Activated CD8-positive, alpha-beta T cell treated with anti-CD3 and anti-CD28 coated beads for 36 hours (primary cell): ENCODE measurements around the gene LMNTD1. TPM values are rescaled to one million over a fixed set of nuclear protein-coding genes. Genes with fewer than 3 reads are reported as not detected.

ENCODE experiments used
- ATAC-seq: fragments of 200-7000 bp; cut with Tn5 transposase; one replicate; pipeline ENCODE4 v1.10.0; 2021; ENCODE audit warnings: mild to moderate bottlenecking, moderate library complexity
- CTCF ChIA-PET: fragments of 350-600 bp; sonication (Branson Sonifier 250); formaldehyde crosslinking; loops from one replicate; lab custom pipeline; 2021; ENCODE audit warnings: antibody characterized with exemption; lab: Charles Lee
- POLR2A ChIA-PET: fragments of 350-600 bp; sonication (Branson Sonifier 250); formaldehyde crosslinking; loops from one replicate; lab custom pipeline; 2021; ENCODE audit warnings: antibody characterized with exemption; lab: Charles Lee
- DNase-seq: peaks from one replicate; pipeline ENCODE4 v3.0.0-alpha.2; 2020
- H3K27ac Mint-ChIP-seq: one replicate; pipeline ENCODE4 v1.8.0; 2021; ENCODE audit warnings: mild to moderate bottlenecking, mixed read lengths
- H3K27me3 Mint-ChIP-seq: one replicate; pipeline ENCODE4 v1.8.0; 2021; ENCODE audit warnings: mixed read lengths
- H3K36me3 Mint-ChIP-seq: one replicate; pipeline ENCODE4 v1.8.0; 2021; ENCODE audit warnings: low read depth, mixed read lengths
- H3K4me1 Mint-ChIP-seq: one replicate; pipeline ENCODE4 v1.8.0; 2021; ENCODE audit warnings: low read depth, mixed read lengths
- H3K4me3 Mint-ChIP-seq: one replicate; pipeline ENCODE4 v1.8.0; 2021; ENCODE audit warnings: mild to moderate bottlenecking, moderate library complexity, mixed read lengths
- H3K9me3 Mint-ChIP-seq: one replicate; pipeline ENCODE4 v1.8.0; 2021; ENCODE audit warnings: mixed read lengths
- intact Hi-C: fragments of 100-400 bp; cut with micrococcal nuclease; formaldehyde crosslinking; loops from one replicate; pipeline ENCODE4 v1.10.0; 2022
- total RNA-seq, 2 experiments: library from RNA; stranded (reverse); gene quantifications; one replicate each; pipeline ENCODE4 v1.2.3, GENCODE V29; 2021
- TF ChIP-seq, protein P1 (sequence below): fragments of 200-600 bp; IDR thresholded peaks from one replicate; pipeline ENCODE4 v1.8.0; 2022; ENCODE audit warnings: antibody characterized with exemption, mild to moderate bottlenecking

LMNTD1 gene
- total RNA-seq, 2 experiments from 2014 or later, result not detected

DNA sequence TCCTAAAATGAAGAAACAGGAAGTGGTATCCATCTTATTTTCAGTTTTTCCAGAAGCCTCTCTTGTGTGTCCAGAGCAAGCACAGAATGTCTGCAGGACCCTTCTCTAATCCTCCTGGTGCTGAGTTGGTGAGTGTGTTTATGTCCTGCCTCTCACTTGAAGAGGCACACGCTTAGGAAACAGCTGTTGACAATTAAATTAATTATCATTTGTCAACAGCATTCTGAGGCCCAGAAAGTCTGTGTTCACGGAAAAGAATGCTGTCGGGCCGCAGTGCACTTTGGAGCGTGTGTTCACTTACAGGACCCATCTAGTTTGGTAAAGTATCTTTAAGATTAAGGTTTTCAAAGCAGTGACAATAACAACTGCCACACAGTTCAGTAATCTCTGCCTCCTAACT lies 70.5 kb downstream of the LMNTD1 start:
- Mint-ChIP-seq H3K4me1 (no peaks in the 10 kb centered on the region), H3K27ac (no peak overlapping the region), H3K4me3 (no peak overlapping the region), H3K9me3 (no peaks in the 10 kb centered on the region), H3K27me3 (no peaks in the 10 kb centered on the region), H3K36me3 (no peaks in the 10 kb centered on the region)
- no peak for ATAC-seq
- ChIA-PET CTCF (no interaction called here), POLR2A (no interaction called here)
- intact Hi-C loops, result no loop called here
- TF ChIP-seq, protein P1, sequence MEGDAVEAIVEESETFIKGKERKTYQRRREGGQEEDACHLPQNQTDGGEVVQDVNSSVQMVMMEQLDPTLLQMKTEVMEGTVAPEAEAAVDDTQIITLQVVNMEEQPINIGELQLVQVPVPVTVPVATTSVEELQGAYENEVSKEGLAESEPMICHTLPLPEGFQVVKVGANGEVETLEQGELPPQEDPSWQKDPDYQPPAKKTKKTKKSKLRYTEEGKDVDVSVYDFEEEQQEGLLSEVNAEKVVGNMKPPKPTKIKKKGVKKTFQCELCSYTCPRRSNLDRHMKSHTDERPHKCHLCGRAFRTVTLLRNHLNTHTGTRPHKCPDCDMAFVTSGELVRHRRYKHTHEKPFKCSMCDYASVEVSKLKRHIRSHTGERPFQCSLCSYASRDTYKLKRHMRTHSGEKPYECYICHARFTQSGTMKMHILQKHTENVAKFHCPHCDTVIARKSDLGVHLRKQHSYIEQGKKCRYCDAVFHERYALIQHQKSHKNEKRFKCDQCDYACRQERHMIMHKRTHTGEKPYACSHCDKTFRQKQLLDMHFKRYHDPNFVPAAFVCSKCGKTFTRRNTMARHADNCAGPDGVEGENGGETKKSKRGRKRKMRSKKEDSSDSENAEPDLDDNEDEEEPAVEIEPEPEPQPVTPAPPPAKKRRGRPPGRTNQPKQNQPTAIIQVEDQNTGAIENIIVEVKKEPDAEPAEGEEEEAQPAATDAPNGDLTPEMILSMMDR, result no peak
- DNase-seq, result no peak

DNA sequence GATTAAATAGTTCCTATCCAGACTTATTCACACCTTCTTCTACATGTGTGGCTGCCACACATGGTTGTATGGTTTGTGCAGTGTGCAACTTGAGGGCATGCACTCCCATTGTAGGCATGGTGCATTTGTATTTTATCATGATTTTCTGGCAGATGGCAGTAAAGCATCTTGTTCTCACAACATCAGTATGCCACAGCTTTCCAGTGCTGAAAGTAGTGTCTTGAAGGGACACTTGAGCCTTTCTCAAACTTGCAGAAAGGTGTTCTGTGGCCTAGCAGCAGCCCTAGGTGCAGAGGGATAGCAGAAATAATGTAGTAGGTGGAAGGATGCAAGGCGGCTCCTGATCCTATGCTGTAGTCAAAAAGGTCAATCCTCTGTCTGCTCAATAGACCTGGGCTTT lies 72.9 kb downstream of the LMNTD1 start:
- ATAC-seq (no peak), DNase-seq (no peak)
- ChIA-PET CTCF (no interaction called here), POLR2A (no interaction called here)
- Mint-ChIP-seq H3K4me1 (no peaks in the 10 kb centered on the region), H3K4me3 (no peak overlapping the region), H3K9me3 (no peaks in the 10 kb centered on the region), H3K27ac (no peak overlapping the region), H3K36me3 (no peaks in the 10 kb centered on the region), H3K27me3 (no peaks in the 10 kb centered on the region)
- TF ChIP-seq, protein P1, result no peak
- intact Hi-C loops, result no loop called here

DNA sequence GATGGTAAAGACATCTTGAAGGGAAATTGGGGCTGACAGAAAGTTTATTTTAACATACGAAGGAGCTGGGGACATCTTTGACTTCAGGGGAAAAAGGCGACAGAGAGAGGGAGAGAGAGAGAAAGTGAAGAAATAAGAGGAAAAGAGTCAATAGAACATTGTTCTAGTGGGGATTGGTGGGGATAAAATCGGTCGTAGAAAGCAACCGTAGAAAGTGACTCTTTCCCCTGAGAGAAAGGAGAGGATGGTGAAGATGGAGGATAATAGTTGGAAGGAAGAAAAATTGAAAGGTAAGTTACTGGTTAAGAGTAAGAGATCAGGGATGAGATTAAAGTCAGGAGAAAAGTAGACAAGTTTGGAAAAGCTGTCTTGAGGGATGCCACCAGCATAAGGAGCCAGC lies 75.9 kb downstream of the LMNTD1 start:
- Mint-ChIP-seq H3K27ac (no peak overlapping the region), H3K36me3 (no peaks in the 10 kb centered on the region), H3K9me3 (no peaks in the 10 kb centered on the region), H3K27me3 (no peaks in the 10 kb centered on the region), H3K4me1 (no peaks in the 10 kb centered on the region), H3K4me3 (no peak overlapping the region)
- TF ChIP-seq, protein P1, result no peak
- DNase-seq, result no peak
- POLR2A ChIA-PET, result no interaction called here
- intact Hi-C loops, result no loop called here
- no peak for ATAC-seq
- CTCF ChIA-PET, result no interaction called here

- intact Hi-C loops, result no loop called here
- ChIA-PET CTCF (no interaction called here), POLR2A (no interaction called here)
- Mint-ChIP-seq H3K27ac (no peak overlapping the region), H3K4me1 (no peaks in the 10 kb centered on the region), H3K36me3 (no peaks in the 10 kb centered on the region), H3K27me3 (no peaks in the 10 kb centered on the region), H3K4me3 (no peak overlapping the region), H3K9me3 (no peaks in the 10 kb centered on the region)
- no peak for DNase-seq
- no peak for ATAC-seq
- TF ChIP-seq, protein P1, result no peak
Measured at GRCh38 chr12:25472453-25472852, 80.6 kb downstream of the LMNTD1 start.

DNA sequence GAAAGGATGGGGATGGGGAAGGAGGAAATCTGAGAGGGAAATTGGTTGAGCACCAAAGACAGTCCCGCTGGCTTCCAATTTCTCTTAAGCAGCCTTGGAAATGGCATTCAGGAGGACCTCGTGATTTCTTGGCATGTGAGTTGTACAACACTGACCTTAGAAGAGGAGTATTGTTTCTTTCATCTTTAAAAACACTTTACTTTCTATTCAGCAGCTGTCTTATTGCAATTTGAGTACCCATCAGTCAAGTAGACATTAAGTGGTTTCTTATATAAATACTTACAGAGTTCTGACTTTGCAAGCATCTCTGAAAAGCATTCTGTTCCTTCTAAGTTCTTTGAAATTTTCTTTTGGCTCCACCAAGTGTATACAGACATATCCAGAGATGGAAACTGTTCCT lies 83.2 kb downstream of the LMNTD1 start:
- H3K4me1 Mint-ChIP-seq, result no peaks in the 10 kb centered on the region

More for the DNA sequence above, 83.2 kb downstream of the LMNTD1 start:
- ChIA-PET POLR2A (no interaction called here), CTCF (no interaction called here)
- no peak overlapping the region for H3K27ac Mint-ChIP-seq
- no peaks in the 10 kb centered on the region for H3K36me3 Mint-ChIP-seq
- peaks cover 6% of the 10 kb centered on the region for H3K9me3 Mint-ChIP-seq
- H3K4me3 Mint-ChIP-seq, result no peak overlapping the region
- intact Hi-C loops, result no loop called here
- TF ChIP-seq, protein P1, result no peak
- H3K27me3 Mint-ChIP-seq, result no peaks in the 10 kb centered on the region
- DNase-seq (no peak), ATAC-seq (no peak)
